Glutamatergic neuron (in vitro differentiated cells): Measurements from ENCODE around the gene LNPEP. TPM values are rescaled to one million over a fixed set of nuclear protein-coding genes. Genes with fewer than 3 reads are reported as not detected.
A peak's percentile ranks its signal among the peaks of the same experiment; 100 is the strongest.

Experiments
- DNase-seq: peaks from one replicate; pipeline ENCODE4 v3.0.0; 2022
- H3K27ac Mint-ChIP-seq: one replicate; pipeline ENCODE4 v1.8.0; 2020; ENCODE audit warnings: mild to moderate bottlenecking, mixed read lengths, inconsistent platforms; ENCODE audit not compliant: unreplicated experiment
- H3K27me3 Mint-ChIP-seq: one replicate; pipeline ENCODE4 v1.8.0; 2020; ENCODE audit warnings: mild to moderate bottlenecking, moderate library complexity, mixed read lengths, inconsistent platforms; ENCODE audit not compliant: unreplicated experiment
- H3K36me3 Mint-ChIP-seq: one replicate; pipeline ENCODE4 v1.8.0; 2020; ENCODE audit warnings: mild to moderate bottlenecking, mixed read lengths, inconsistent platforms; ENCODE audit not compliant: unreplicated experiment
- H3K4me1 Mint-ChIP-seq: one replicate; pipeline ENCODE4 v1.8.0; 2020; ENCODE audit warnings: mild to moderate bottlenecking, low read depth, mixed read lengths, inconsistent platforms; ENCODE audit not compliant: unreplicated experiment
- H3K4me3 Mint-ChIP-seq: one replicate; pipeline ENCODE4 v1.8.0; 2020; ENCODE audit warnings: mild to moderate bottlenecking, mixed read lengths, inconsistent platforms; ENCODE audit not compliant: unreplicated experiment
- H3K9me3 Mint-ChIP-seq: one replicate; pipeline ENCODE4 v1.8.0; 2020; ENCODE audit warnings: mild to moderate bottlenecking, moderate library complexity, mixed read lengths, inconsistent platforms; ENCODE audit not compliant: unreplicated experiment
- CTCF ChIP-seq: fragments of 200-600 bp; sonication (generic); IDR thresholded peaks from one replicate; pipeline ENCODE4 v1.5.0; 2021; ENCODE audit not compliant: partially characterized antibody, unreplicated experiment
- total RNA-seq: library from RNA; stranded (reverse); fragmentation: NEBNext Ultra II Directional; extraction: Animal tissue kit (Norgen Biotek cat#: 25700); gene quantifications from one replicate; pipeline ENCODE4 v1.2.1, GENCODE V29; 2021; ENCODE audit not compliant: unreplicated experiment

Gene LNPEP
- total RNA-seq, 1 donor from 2014 or later, result 9.3 TPM

- Mint-ChIP-seq H3K4me3 (no peak overlapping the region), H3K27ac (no peak overlapping the region), H3K36me3 (no peaks in the 10 kb centered on the region), H3K9me3 (no peaks in the 10 kb centered on the region), H3K27me3 (no peaks in the 10 kb centered on the region), H3K4me1 (peaks cover 20% of the 10 kb centered on the region)
- no peak for DNase-seq
- no peak for TF ChIP-seq CTCF
Measured at GRCh38 chr5:96972599-96973334, 36.9 kb downstream of the LNPEP start.

GRCh38 chr5:96973532-96974401 lies 37.9 kb downstream of the LNPEP start:
- Mint-ChIP-seq H3K9me3 (no peaks in the 10 kb centered on the region), H3K4me3 (no peak overlapping the region), H3K4me1 (peaks cover 11% of the 10 kb centered on the region), H3K36me3 (no peaks in the 10 kb centered on the region), H3K27me3 (no peaks in the 10 kb centered on the region), H3K27ac (no peak overlapping the region)
- no peak for DNase-seq
- TF ChIP-seq CTCF, result no peak

- no peak for DNase-seq
- TF ChIP-seq CTCF, result no peak
- no peaks in the 10 kb centered on the region for H3K36me3 Mint-ChIP-seq
- peaks cover 11% of the 10 kb centered on the region for H3K4me1 Mint-ChIP-seq
- H3K27ac Mint-ChIP-seq, result no peak overlapping the region
- H3K27me3 Mint-ChIP-seq, result no peaks in the 10 kb centered on the region
- H3K9me3 Mint-ChIP-seq, result no peaks in the 10 kb centered on the region
- no peak overlapping the region for H3K4me3 Mint-ChIP-seq
Measured at GRCh38 chr5:96975656-96976055, 39.8 kb downstream of the LNPEP start.

GRCh38 chr5:96977228-96977627 lies 41.3 kb downstream of the LNPEP start:
- peak overlapping the region; percentile 1 for H3K27ac Mint-ChIP-seq
- no peaks in the 10 kb centered on the region for H3K36me3 Mint-ChIP-seq
- peaks cover 11% of the 10 kb centered on the region for H3K4me1 Mint-ChIP-seq
- no peaks in the 10 kb centered on the region for H3K27me3 Mint-ChIP-seq
- no peaks in the 10 kb centered on the region for H3K9me3 Mint-ChIP-seq
- H3K4me3 Mint-ChIP-seq, result no peak overlapping the region
- no peak for DNase-seq
- no peak for TF ChIP-seq CTCF
